ELR (cell line): ENCODE measurements around the gene PFN2.
"Not testable (repeated sequence)": the region's sequence is repeated elsewhere in the genome, so short reads cannot be mapped to it uniquely, and the experiment has no call there.

Experiments
- DNase-seq: peaks from one replicate; pipeline ENCODE4 v3.0.0-alpha.2; 2015; ENCODE audit warnings: low read depth

PFN2 gene

GRCh38 chr3:149970716-149971402 is at the start of gene PFN2:
TSS of gene PFN2 (minus strand) at chr3:149970895. CDS start at chr3:149970856, 39 bp downstream.
- peak; percentile 84 for DNase-seq

DNA sequence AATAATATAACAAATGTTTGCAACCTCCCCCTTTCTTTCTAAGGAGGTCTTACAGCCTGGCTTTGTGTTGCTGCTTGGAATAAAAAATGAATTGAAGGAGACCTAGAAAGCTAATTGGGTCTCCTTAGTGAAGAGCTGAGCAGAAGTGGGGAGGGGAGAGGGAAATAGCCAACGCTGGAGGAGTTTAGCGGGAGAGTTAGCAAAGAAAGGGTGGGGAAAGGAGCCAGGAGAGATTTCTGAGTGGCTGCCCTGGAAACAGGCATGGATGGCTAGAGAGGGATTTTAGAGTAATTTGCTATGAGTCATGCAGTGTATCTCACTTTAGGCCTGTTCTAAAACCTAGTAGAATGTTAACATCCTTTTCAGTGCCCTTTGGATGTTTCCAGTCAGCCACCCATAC is 45.2 kb upstream of the PFN2 start:
- DNase-seq = peak; percentile 9

GRCh38 chr3:150014782-150015181 is 44.1 kb upstream of the PFN2 start:
- DNase-seq = no peak

- no peak for DNase-seq
Observed at GRCh38 chr3:150013801-150014200, 43.1 kb upstream of the PFN2 start.

GRCh38 chr3:150006794-150007193 is 36.1 kb upstream of the PFN2 start:
- DNase-seq = peak; percentile 36

DNA sequence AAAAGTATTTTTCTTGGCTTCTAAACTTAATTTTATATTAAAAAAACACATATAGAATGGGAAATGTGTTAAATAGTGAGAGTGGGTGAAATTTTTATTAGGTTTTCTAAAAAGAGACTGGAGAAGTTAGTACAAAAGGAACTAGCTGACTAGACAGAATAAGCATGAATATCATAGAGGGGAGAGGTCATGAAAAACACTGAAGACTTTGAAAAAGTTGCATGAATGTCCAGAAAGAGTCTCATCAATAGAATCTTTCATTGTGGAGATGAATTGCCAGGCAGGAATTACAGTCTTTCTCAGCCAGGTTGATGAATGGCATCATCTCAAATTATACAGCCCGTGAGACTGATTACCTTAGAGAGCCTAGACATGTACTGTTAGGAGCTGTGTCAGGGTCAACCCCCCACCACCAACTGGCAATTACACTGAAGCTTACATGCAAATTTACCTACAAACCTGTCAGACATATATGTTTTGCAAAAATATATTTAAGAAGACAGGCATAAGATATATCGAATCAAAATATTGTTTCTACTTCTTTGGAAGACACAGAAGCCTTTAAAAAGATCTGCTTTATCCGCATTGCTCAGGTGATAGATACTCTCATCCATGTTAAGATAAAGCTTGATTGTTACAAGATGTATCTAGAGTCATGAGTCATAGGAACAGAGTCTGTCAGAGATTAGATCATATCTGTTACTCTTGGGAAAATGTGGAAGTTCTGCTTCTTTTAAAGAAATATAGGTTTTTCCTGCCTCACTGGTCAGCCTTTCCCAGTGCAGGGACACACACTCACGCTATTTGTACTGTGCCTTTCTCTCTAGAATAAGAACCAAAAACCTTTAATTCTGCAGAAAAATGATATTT is 34.8 kb upstream of the PFN2 start:
- DNase-seq = peak; percentile 84

- DNase-seq = peak; percentile 47
Observed at GRCh38 chr3:150000641-150001040, 29.9 kb upstream of the PFN2 start.

DNA sequence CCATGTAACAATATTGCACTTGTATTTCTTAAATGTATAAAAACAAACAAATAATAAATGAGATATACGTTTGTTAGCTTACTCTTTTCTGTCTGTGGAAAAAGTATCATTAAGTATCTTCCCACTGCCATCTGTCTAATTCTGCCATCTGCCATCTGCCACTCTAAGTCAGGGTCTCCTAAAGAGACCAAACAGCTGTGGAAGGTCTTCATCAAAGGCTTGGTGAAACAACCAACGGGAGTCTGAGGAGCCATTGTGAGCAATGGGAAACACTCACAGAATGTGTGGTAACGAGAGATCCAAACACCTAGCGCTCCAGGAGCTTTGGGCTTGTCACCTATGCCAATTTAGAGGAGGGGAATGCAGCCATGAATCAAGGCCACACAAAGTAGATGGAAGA is 28.7 kb upstream of the PFN2 start:
- DNase-seq = no peak

- DNase-seq = no peak
Observed at GRCh38 chr3:149998946-149999345, 28.3 kb upstream of the PFN2 start.

DNA sequence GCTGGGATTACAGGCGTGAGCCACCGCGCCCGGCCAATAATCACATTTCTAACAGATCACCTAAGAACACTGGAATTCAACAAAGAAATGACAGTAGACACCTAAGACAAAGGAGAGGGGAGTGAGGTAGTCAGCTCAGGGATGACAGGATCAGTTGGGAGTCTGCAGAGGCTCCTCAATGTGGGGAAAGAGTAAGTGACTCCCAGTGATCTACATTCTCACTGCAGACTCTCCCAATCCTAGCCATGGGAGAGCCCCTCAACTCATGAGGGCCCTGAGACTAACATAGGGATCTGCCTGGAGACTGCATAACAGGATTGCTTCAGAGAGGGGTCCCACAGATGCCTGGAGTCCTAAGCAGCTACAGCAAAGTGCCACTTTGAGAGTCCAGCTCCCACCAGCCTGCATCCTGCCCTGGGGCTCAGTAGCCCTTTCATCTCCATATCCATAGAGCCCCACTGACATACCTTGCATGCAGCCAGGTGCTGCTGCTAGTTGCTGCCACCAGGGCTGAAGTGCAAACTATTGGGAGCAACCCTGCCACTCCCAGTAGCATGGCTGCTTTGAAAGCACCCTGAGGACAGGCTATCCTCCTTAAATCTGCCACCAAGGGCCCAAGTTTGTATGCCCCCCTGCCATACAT is 21.8 kb upstream of the PFN2 start:
- DNase-seq = no peak

- no peak for DNase-seq
Observed at GRCh38 chr3:149990423-149990948, 19.8 kb upstream of the PFN2 start.

DNA sequence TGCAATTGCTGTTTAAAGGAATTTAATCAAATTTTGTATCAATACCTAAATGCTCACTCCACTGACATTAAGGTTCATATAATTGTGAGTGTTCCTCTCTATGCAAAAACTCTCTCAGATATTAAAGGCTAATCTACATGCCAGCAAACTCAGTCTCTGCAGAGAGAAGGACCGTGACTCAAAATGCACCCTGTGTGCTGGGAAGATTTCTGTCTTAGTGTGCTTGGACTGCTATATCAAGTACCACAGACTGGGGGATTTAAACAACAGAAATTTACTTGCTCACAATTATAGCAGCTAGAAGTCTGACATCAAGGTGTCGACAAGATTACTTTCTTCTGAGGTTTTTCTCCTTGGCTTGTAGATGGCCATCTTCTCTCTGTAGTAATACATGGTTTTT is 18.6 kb upstream of the PFN2 start:
- no peak for DNase-seq

DNA sequence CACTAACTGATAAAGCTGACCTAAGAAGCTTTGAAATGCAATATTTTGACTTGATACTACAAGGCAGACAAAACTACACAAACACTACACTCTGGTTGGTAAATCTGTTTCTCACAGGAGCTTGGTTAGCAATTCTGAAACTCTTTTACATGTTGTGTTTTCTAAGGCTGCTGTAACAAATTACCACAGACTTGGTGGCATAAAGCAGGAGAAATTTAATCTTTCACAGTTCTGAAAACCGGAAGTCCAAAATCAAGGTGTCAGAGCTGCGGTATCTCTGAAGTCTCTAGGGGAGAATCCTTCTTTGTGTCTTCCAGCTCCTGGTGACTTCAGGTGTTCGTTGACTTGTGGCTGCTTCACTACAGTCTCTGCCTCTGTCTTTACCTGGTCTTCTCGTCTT is 12.9 kb upstream of the PFN2 start:
- no peak for DNase-seq

DNA sequence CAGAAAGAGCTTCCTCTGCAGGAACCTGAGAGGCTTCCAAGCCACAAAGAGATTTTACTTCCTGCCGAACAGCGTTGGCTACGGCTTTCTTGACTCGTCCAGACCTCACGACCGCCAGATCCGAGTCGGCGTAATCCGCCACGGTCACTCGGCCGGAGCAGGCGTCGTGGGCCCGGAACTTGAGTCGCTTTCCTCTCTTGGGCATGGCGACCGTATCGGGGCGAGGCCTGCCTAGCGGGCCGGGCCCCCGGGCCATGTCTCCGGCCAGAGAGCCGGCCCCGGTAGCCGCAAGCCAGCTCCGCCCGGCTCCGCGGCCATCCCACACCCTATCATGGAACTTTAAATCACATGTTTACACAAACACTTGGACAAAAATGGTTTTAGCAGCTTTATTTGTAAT is 12.4 kb upstream of the PFN2 start:
- not testable (repeated sequence) for DNase-seq

DNA sequence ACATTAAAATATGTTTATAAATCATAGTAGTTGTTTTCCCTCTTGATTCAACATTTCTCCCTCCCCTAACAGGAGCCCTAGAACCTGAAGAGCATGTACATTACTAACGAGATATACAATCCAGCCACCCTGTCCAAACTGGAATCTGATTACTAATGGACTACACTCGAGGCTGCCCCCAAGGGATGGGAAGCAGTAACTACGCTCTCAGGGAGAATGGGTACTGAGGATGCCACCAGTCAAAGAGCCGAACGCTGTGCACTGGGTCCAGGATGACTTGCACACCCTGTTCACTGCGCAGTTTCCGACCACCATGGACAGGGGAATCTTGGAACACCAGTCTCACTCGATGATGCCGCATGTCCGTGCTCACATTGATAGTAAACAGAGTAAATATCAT is 11.3 kb upstream of the PFN2 start:
- DNase-seq = not testable (repeated sequence)

- no peak for DNase-seq
Observed at GRCh38 chr3:149977386-149977785, 6.7 kb upstream of the PFN2 start.

DNA sequence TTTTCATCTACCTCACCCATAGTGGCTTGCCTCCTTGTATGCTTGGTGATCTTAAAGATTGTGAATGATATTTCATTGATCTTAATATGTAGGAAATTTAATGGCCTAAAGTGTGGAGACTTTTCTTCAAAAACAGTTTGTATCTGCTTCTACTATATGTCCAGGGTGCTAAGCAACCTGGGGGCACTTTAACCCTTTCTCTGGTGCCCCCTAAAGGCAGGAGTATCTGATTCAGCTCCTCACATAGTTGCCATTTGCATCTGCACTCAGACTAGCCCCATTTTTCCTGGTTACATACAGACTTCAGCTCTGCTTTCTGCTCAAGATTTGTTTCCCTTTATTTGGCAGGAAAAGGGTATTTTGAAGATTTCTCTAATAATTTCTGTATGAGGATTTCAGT is 5.2 kb upstream of the PFN2 start:
- no peak for DNase-seq

- peak; percentile 81 for DNase-seq
Observed at GRCh38 chr3:149971403-149972075, 844 bp upstream of the PFN2 start.

- DNase-seq = peak; percentile 88
Observed at GRCh38 chr3:149969940-149970715, 567 bp downstream of the PFN2 start.

GRCh38 chr3:149969110-149969939 is 1.4 kb downstream of the PFN2 start:
- DNase-seq = peak; percentile 95
